ENCODE results near the gene FAM219A.

GRCh38 chr9:34451545-34451944 is 6.8 kb downstream of the FAM219A start:
- TF ChIP-seq, protein P1, sequence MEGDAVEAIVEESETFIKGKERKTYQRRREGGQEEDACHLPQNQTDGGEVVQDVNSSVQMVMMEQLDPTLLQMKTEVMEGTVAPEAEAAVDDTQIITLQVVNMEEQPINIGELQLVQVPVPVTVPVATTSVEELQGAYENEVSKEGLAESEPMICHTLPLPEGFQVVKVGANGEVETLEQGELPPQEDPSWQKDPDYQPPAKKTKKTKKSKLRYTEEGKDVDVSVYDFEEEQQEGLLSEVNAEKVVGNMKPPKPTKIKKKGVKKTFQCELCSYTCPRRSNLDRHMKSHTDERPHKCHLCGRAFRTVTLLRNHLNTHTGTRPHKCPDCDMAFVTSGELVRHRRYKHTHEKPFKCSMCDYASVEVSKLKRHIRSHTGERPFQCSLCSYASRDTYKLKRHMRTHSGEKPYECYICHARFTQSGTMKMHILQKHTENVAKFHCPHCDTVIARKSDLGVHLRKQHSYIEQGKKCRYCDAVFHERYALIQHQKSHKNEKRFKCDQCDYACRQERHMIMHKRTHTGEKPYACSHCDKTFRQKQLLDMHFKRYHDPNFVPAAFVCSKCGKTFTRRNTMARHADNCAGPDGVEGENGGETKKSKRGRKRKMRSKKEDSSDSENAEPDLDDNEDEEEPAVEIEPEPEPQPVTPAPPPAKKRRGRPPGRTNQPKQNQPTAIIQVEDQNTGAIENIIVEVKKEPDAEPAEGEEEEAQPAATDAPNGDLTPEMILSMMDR (IDR thresholded peaks at IDR 0.05) = no peak
- no peak for TF ChIP-seq CREB1 (CRISPR knock-in tag; IDR thresholded peaks at IDR 0.05)
- TF ChIP-seq, protein P2, sequence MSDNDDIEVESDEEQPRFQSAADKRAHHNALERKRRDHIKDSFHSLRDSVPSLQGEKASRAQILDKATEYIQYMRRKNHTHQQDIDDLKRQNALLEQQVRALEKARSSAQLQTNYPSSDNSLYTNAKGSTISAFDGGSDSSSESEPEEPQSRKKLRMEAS (CRISPR knock-in tag; IDR thresholded peaks at IDR 0.05) = no peak
